ENCODE data around the gene UBR2.

Gene UBR2

DNA sequence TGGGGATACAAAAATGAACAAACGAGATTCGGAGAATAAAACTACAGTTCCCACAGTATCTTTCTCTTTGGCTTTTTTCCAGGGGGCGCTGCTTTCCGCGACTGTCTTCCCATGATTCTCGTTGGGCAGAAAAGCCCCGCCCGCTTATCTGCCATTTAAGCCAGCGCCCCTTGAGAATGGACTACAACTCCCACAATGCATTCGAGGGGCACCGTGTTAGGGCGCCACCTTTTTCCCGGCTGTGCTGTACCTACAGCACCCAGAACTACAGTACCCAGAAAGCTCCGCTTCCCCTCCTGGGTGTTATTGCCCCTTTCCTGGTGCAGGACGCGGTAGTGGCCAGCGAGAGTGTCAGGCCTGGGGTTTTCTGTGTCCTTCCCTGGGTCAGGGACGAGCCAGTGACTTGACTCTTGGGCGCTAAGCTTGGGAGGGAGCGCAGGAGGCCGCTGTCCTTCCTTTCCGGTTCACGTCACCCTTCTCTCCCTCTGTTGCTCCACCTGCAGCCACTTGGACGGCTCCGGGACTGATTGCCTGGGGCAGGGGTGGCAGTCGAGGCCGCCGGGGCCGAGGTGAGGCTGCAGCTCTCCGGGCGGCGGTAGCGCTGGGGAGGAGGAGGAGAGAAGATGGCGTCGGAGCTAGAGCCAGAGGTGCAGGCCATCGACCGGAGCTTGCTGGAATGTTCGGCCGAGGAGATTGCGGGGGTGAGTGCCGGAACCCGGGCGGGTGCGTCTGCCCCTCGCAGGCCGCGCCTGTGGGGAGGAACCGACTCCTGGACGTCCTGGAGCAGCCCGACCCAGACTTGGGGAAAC lies at the start of gene UBR2:
UBR2 (plus strand) TSS at position 333 of the 809 bp plus-strand sequence; CDS start at position 624, 291 bp downstream.
- H3K9me3 ChIP-seq (ENCODE audit: insufficient read depth, low read length) = no peaks in the 10 kb centered on the region
- TF ChIP-seq, protein P1, sequence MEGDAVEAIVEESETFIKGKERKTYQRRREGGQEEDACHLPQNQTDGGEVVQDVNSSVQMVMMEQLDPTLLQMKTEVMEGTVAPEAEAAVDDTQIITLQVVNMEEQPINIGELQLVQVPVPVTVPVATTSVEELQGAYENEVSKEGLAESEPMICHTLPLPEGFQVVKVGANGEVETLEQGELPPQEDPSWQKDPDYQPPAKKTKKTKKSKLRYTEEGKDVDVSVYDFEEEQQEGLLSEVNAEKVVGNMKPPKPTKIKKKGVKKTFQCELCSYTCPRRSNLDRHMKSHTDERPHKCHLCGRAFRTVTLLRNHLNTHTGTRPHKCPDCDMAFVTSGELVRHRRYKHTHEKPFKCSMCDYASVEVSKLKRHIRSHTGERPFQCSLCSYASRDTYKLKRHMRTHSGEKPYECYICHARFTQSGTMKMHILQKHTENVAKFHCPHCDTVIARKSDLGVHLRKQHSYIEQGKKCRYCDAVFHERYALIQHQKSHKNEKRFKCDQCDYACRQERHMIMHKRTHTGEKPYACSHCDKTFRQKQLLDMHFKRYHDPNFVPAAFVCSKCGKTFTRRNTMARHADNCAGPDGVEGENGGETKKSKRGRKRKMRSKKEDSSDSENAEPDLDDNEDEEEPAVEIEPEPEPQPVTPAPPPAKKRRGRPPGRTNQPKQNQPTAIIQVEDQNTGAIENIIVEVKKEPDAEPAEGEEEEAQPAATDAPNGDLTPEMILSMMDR (IDR thresholded peaks at IDR 0.05; ENCODE audit: low read depth, low read length) = peak; percentile 51
- no peak for TF ChIP-seq EZH2phosphoT487 (IDR thresholded peaks at IDR 0.05; ENCODE audit: low read depth)
- H3K4me1 ChIP-seq (ENCODE audit: low read length) = peaks cover 23% of the 10 kb centered on the region
- peak within 1 kb of the TSS; percentile 82 for H3K4me3 ChIP-seq (ENCODE audit: low read length)
- peak within 1 kb of the TSS; percentile 96 for H3K4me2 ChIP-seq (ENCODE audit: low read length)
- H3K27me3 ChIP-seq (ENCODE audit: low read depth, low read length) = no peaks in the 10 kb centered on the region
- peak within 1 kb of the TSS; percentile 92 for H2AFZ ChIP-seq (ENCODE audit: low read depth, low read length)
- peaks cover 14% of the 10 kb centered on the region for H3K36me3 ChIP-seq (replicated peaks; ENCODE audit: low read depth, low read length)
- H4K20me1 ChIP-seq (ENCODE audit: insufficient read depth, low read length) = no peaks in the 10 kb centered on the region
- peaks cover 51% of the 10 kb centered on the region for H3K79me2 ChIP-seq (ENCODE audit: low read length)
- H3K9ac ChIP-seq (ENCODE audit: low read length) = peak within 1 kb of the TSS; percentile 95
- peak within 1 kb of the TSS; percentile 73 for H3K27ac ChIP-seq (ENCODE audit: low read length)

DNA sequence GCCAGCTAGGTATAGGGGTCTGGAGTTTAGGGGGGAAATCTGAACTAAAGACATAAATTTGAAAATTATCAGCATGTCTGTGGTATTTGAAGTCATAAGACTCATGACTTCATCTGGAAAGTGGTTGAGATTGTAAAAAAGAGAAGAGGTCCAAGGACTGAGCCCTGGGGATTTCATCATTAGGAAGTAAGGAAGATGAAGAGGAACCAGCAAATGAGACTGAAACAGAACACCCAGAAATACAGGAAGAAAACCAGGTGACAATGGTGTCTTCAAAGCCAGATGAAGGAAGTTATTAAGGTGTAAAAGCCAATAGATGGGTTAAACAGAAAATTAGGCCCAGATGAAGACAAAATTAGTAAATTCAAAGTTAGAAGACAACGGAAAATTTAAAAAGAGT lies 49.1 kb upstream of the UBR2 start:
- Histone ChIP-seq H3K4me1 (ENCODE audit: low read length) (peaks cover 59% of the 10 kb centered on the region), H3K27me3 (ENCODE audit: low read depth, low read length) (no peaks in the 10 kb centered on the region), H4K20me1 (ENCODE audit: insufficient read depth, low read length) (no peaks in the 10 kb centered on the region), H3K36me3 (replicated peaks; ENCODE audit: low read depth, low read length) (peaks cover under 1% of the 10 kb centered on the region), H3K9me3 (ENCODE audit: insufficient read depth, low read length) (peaks cover 8% of the 10 kb centered on the region; the same call in 1 of the 2 replicates), H3K4me2 (ENCODE audit: low read length) (peak overlapping the region; percentile 38), H3K4me3 (ENCODE audit: low read length) (0 out of 2 replicates have a peak overlapping the region, but pooled peaks have one; percentile 3), H3K79me2 (ENCODE audit: low read length) (no peaks in the 10 kb centered on the region; the same call in 1 of the 2 replicates), H3K9ac (ENCODE audit: low read length) (peak overlapping the region; percentile 38; the same call in 1 of the 2 replicates), H2AFZ (ENCODE audit: low read depth, low read length) (no peak overlapping the region), H3K27ac (ENCODE audit: low read length) (peak overlapping the region; percentile 87)
- TF ChIP-seq EZH2phosphoT487 (IDR thresholded peaks at IDR 0.05; ENCODE audit: low read depth) = no peak

DNA sequence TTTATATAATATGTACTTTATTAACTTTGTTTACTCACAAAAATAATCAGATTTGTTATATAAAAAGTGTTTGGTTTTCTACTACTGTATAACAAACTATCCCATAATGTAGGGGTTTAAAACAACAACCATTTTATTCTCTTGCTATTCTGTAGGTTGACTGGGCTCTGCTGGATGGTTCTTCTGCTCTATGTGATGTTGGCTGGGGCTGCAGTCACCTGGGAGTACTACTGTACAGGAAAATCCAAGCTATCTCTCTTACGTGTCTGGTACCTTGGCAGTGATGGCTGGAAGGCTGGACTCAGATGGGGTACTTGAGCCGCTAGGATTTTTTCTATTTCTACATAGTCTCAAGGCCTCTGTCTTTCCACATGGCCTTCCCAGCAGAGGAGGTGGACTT lies 44.0 kb upstream of the UBR2 start:
- Histone ChIP-seq H3K4me1 (ENCODE audit: low read length) (peaks cover 46% of the 10 kb centered on the region), H3K9me3 (ENCODE audit: insufficient read depth, low read length) (peaks cover 13% of the 10 kb centered on the region), H3K9ac (ENCODE audit: low read length) (peak overlapping the region; percentile 89; the same call in 1 of the 2 replicates), H4K20me1 (ENCODE audit: insufficient read depth, low read length) (no peaks in the 10 kb centered on the region), H3K4me2 (ENCODE audit: low read length) (no peak overlapping the region), H3K27me3 (ENCODE audit: low read depth, low read length) (no peaks in the 10 kb centered on the region), H3K27ac (ENCODE audit: low read length) (peak overlapping the region; percentile 98), H3K79me2 (ENCODE audit: low read length) (no peaks in the 10 kb centered on the region), H2AFZ (ENCODE audit: low read depth, low read length) (no peak overlapping the region), H3K36me3 (replicated peaks; ENCODE audit: low read depth, low read length) (peaks cover 7% of the 10 kb centered on the region), H3K4me3 (ENCODE audit: low read length) (no peak overlapping the region)
- TF ChIP-seq, protein P1 (IDR thresholded peaks at IDR 0.05; ENCODE audit: low read depth, low read length) = no peak
- TF ChIP-seq EZH2phosphoT487 (IDR thresholded peaks at IDR 0.05; ENCODE audit: low read depth) = no peak

DNA sequence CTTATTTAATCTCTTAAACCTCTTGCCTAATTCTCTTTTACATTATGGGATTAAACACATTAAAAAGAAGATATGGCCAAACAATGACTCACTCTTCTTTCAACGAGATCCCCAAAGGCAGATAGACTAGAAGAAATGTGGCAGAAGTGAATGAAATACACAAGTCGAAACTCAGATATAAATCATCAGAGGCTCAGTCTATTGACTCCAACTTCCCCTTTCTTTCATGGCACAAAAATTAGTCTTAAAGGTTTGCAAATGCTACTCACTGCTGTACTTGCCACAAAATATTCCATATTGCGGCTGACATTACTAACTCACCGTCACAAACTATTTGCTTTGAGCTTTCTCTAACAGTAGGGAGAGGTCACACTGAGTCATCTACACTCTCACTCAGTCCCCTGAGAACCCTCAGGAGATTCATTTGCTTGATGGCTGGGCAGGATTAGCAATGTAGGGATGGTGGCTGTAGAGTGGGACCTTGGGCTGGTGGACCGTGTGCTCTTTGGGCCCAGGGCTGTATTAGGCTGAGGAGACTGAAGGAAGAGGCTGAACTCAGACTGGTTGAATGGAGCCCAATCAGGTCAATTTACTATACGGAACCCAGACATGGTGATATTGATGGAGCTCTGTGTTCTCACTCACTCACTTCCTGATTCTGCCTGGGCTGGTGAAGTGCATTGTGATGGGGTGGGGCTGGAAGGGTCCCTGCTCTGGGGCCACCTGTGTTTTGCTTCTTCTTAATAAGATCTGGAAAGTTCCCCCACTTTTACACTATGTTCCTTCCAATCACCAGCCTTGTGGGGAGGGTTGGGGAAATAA lies 42.8 kb upstream of the UBR2 start:
- H3K4me2 ChIP-seq (ENCODE audit: low read length) = peak overlapping the region; percentile 85
- H3K4me1 ChIP-seq (ENCODE audit: low read length) = peaks cover 36% of the 10 kb centered on the region
- peak overlapping the region; percentile 89 for H3K9ac ChIP-seq (ENCODE audit: low read length)
- no peaks in the 10 kb centered on the region for H3K27me3 ChIP-seq (ENCODE audit: low read depth, low read length)
- no peaks in the 10 kb centered on the region for H4K20me1 ChIP-seq (ENCODE audit: insufficient read depth, low read length)
- peak overlapping the region; percentile 66 for H3K4me3 ChIP-seq (ENCODE audit: low read length)
- peak overlapping the region; percentile 98 for H3K27ac ChIP-seq (ENCODE audit: low read length)
- no peak for TF ChIP-seq EZH2phosphoT487 (IDR thresholded peaks at IDR 0.05; ENCODE audit: low read depth)
- TF ChIP-seq, protein P1 (IDR thresholded peaks at IDR 0.05; ENCODE audit: low read depth, low read length) = no peak
- no peaks in the 10 kb centered on the region for H3K79me2 ChIP-seq (ENCODE audit: low read length)
- peaks cover 13% of the 10 kb centered on the region for H3K9me3 ChIP-seq (ENCODE audit: insufficient read depth, low read length)
- H3K36me3 ChIP-seq (replicated peaks; ENCODE audit: low read depth, low read length) = peaks cover 7% of the 10 kb centered on the region
- H2AFZ ChIP-seq (ENCODE audit: low read depth, low read length) = peak overlapping the region; percentile 81; the same call in 1 of the 2 replicates

Measured in OCI-LY3 (cell line).